Measurements from ENCODE around the gene ADAMTS18.

- no peak for TF ChIP-seq CTCF (conservative IDR thresholded peaks at IDR 0.05; ENCODE audit: low read length)
- TF ChIP-seq EZH2phosphoT487 (IDR thresholded peaks at IDR 0.05; ENCODE audit: borderline replicate concordance): no peak
Observed at GRCh38 chr16:77459534-77460254, 24.9 kb upstream of the ADAMTS18 start.
